HG03575 (cell line): ENCODE measurements around the gene C16orf95.
"Not testable (repeated sequence)": the region's sequence is repeated elsewhere in the genome, so short reads cannot be mapped to it uniquely, and the experiment has no call there.

Experiments
- ATAC-seq: cut with Tn5 transposase; IDR thresholded peaks from one replicate; pipeline ENCODE4 v1.9.1; 2021; ENCODE audit not compliant: unreplicated experiment, insufficient number of reproducible peaks, low FRiP score; ENCODE audit errors: extremely low read depth

C16orf95 gene

DNA sequence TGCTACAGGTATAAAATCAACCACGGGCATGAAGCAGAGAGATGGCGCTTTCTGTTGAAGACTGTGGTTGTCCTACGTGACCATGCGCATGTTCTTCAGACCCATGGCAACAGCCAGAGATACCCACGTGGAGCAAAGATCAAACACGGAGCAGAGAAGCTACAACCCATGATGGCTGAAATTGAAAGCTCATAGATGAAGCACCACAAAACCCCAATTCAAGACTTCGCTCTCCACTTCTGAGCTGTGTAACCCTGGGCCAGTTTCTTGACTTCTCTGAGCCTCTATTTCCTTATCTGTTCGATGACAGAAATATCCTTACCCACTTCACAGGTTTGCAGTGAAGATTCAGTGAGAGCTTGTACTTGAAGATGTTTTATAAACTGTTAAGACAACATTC lies 49.6 kb downstream of the C16orf95 start:
- no peak for ATAC-seq

DNA sequence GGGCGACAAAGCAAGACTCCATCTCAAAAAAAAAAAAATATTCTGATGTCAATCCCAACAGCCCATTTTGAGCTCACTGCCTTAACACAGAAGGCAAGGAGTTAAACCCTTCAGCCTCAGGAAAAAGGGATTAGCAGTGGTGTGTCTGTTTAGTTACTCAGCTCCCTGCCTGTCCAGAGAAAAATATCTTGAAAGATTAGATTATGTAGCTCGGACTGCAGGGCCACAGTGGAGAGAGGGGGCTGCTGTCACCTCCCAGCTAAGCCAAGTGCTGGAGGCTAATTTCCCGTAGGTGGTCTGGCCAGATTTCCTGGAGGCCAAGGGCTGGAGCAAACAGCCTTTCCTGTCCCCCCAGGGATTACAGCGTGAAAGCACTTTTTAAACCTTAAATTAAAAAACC lies 50.3 kb downstream of the C16orf95 start:
- no peak for ATAC-seq

- no peak for ATAC-seq
These were observed 51.9 kb downstream of the C16orf95 start for GRCh38 chr16:87265261-87265660.

DNA sequence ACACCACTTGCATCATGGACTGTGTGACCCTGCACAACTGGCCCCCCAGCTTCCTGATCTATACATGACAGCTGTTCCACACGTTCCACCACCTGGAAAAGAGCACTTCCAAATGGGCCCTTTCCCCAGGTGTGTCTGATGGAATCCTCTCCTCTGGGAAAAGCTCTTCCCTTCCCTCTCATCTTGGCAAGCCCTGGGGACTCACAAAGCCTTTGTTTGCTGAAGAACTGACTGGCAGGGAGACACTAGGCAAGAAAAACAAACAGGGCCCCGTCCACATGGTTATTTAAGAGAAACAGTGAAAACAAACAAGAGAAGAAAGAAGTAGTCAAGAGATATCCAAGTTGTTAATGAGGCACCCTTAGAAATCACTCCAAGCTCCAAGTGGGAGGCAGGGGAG lies 52.6 kb downstream of the C16orf95 start:
- no peak for ATAC-seq

DNA sequence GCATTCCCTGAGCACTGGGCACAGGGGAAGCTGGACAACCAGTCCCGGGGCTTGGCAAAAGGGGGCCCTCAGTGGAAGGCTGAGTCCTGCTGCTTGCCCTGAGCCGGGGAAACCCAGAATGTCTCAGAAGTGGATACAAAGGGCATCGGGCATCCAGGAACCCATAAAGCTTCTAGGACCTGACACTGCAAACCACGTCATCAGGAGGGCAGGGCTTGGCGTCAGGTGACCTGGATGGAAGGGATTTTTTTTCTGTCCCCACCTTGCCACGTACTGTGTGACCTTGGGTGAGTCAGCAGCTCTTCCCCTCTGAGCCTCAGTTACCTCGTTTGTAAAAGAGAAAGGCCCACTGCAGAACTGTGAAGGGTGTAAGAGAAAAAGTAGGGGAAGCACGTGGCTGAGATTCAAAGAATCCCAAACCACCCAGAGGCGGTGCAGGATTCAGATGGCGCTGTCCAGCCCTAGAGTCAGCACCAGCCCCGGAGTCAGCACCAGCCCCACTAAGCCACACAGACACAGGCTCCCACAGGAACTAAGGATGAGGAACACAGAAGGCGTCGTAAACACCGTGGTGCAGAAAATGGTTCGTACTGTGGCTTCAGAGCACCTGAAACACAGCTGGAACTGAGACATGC lies 53.7 kb downstream of the C16orf95 start:
- no peak for ATAC-seq

DNA sequence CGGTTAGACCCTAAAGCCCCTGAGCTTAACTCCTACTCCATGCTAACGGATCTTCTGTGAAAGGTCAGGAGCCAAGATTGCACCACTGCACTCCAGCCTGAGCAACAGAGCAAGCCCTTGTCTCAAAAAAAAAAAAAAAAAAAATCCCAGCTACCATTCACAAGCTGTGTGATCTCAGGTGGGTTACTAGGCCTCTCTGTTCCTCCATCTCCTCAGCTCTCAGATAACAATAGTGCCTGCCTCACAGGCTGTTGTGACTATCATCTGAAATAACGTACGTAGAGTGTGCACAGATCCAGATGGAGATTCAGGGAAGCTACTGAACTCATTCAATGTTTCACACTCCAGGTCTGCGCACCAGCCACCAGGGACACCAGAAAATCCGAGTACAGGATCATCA lies 57.8 kb downstream of the C16orf95 start:
- ATAC-seq, result no peak

DNA sequence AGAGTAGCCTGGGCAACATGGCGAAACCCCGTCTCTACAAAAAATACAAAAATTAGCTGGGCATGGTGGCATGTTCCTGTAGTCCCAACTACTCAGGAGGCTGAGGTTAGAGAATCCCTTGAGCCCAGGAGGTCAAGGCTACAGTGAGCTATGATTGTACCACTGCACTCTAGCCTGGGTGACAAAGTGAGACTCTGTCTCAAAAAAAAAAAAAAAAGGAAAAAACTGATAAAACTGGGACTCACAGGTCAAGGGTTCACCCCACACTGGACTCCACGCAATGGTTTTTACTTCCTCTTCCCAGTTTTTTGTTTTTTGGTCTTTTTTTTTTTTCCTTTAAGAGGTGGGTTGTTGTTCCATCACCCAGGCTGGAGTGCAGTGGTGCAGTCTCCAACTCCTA lies 58.5 kb downstream of the C16orf95 start:
- ATAC-seq, result not testable (repeated sequence)

DNA sequence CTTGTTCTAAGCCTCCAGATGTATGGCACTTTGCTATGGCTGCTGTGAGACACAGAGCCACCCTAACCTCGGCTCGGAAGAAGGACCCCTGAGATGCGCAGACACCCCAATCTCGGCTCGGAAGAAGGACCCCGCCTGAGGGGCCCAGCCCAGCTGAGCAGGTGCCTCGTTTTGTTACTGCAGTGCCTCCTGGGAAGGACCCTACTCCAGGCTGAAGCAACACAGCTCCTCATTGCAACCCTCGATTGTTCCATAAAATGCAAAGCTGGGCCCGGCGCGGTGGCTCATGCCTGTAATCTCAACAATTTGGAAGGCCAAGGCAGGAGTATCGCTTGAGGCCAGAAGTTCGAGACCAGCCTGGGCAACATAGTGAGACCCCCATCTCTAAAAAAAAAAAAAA lies 61.3 kb downstream of the C16orf95 start:
- no peak for ATAC-seq

DNA sequence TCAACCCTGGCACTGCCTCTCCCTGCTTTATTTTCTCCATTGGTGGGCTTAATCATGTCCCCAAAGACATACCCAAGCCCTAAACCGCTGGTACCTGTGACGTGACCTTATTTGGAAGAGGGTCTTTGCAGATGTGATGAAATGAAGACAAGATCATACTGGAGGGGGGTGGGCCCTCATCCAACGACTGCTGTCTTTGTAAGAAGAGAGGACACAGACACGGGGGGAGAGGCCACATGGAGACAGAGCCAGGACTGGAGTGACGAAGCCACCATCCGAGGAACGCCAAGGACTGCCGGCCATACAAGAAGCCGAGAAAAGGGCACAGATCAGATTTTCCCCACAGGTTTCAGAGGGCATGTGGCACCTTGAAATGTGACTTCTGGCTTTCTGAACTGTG lies 62.5 kb downstream of the C16orf95 start:
- ATAC-seq, result no peak

DNA sequence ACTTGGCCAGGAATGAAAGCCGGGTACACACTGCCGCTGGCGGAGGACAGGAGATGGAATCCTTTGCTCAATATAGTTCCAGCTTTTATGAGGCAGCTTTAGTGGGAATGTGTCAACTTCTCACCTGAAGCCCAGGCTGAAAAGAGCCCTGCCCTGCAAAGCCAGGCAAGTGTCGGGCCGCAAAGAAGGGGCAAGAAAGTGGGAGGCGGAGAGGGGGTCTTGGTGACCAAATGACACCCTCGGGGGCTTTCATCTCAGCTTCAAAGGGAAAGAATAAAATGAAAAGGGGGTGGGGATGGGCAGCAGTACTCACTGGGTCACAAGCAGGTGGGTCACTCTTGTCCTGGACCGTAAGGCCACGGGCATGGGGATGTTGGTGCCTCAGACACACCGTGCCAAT lies 62.9 kb downstream of the C16orf95 start:
- no peak for ATAC-seq

GRCh38 chr16:87253536-87253935 lies 63.7 kb downstream of the C16orf95 start:
- no peak for ATAC-seq
